ENCODE data around the gene DNAH2.
"Not testable (repeated sequence)": the region's sequence is repeated elsewhere in the genome, so short reads cannot be mapped to it uniquely, and the experiment has no call there.

The DNAH2 gene

GRCh38 chr17:7862692-7863437, 145.3 kb downstream of the DNAH2 start:
- Histone ChIP-seq H4K20me1 (ENCODE audit: low read depth, low read length) (no peaks in the 10 kb centered on the region), H3F3A (ENCODE audit: insufficient read depth) (peaks cover 2% of the 10 kb centered on the region; the same call in 1 of the 2 replicates), H3K36me3 (ENCODE audit: low read length) (no peaks in the 10 kb centered on the region), H3K4me3 (ENCODE audit: insufficient read depth, low read length, poor library complexity, severe bottlenecking) (no peak overlapping the region), H3K9ac (ENCODE audit: low read length) (no peak overlapping the region), H3K9me3 (ENCODE audit: insufficient read depth, low read length) (no peaks in the 10 kb centered on the region), H3K4me2 (ENCODE audit: low read depth, low read length, poor library complexity, severe bottlenecking) (no peak overlapping the region), H3K9me2 (replicated peaks; ENCODE audit: insufficient read depth, low read length) (no peaks in the 10 kb centered on the region), H3K27me3 (ENCODE audit: low read length) (no peaks in the 10 kb centered on the region), H2AFZ (ENCODE audit: low read depth, low read length, severe bottlenecking) (no peak overlapping the region), H3K27ac (ENCODE audit: low read depth, low read length) (no peak overlapping the region), H3K79me2 (ENCODE audit: insufficient read depth, low read length) (0 out of 2 replicates have a peak, but pooled peaks cover 19% of the 10 kb centered on the region)
- TF ChIP-seq EZH2phosphoT487 (conservative IDR thresholded peaks at IDR 0.05; ENCODE audit: low read length) (no peak), CTCF (IDR thresholded peaks at IDR 0.05; ENCODE audit: insufficient read depth, low read length, poor library complexity, severe bottlenecking) (peak; percentile 57)

GRCh38 chr17:7864384-7864783, 146.8 kb downstream of the DNAH2 start:
- not testable (repeated sequence) for H3K27me3 ChIP-seq (ENCODE audit: low read length); H3K9me3 ChIP-seq (ENCODE audit: insufficient read depth, low read length); H3K9me2 ChIP-seq (replicated peaks; ENCODE audit: insufficient read depth, low read length); H4K20me1 ChIP-seq (ENCODE audit: low read depth, low read length); H3K4me3 ChIP-seq (ENCODE audit: insufficient read depth, low read length, poor library complexity, severe bottlenecking); H3K36me3 ChIP-seq (ENCODE audit: low read length); H3F3A ChIP-seq (ENCODE audit: insufficient read depth); H3K4me2 ChIP-seq (ENCODE audit: low read depth, low read length, poor library complexity, severe bottlenecking); H3K9ac ChIP-seq (ENCODE audit: low read length); H2AFZ ChIP-seq (ENCODE audit: low read depth, low read length, severe bottlenecking); H3K27ac ChIP-seq (ENCODE audit: low read depth, low read length)
- 0 out of 2 replicates have a peak, but pooled peaks cover 10% of the 10 kb centered on the region for H3K79me2 ChIP-seq (ENCODE audit: insufficient read depth, low read length)

GRCh38 chr17:7864995-7865650, 147.6 kb downstream of the DNAH2 start:
- Histone ChIP-seq H3K4me3 (ENCODE audit: insufficient read depth, low read length, poor library complexity, severe bottlenecking) (no peak overlapping the region), H3F3A (ENCODE audit: insufficient read depth) (peaks cover 2% of the 10 kb centered on the region; the same call in 1 of the 2 replicates), H3K79me2 (ENCODE audit: insufficient read depth, low read length) (0 out of 2 replicates have a peak, but pooled peaks cover 8% of the 10 kb centered on the region), H3K27me3 (ENCODE audit: low read length) (no peaks in the 10 kb centered on the region), H2AFZ (ENCODE audit: low read depth, low read length, severe bottlenecking) (no peak overlapping the region), H3K9me3 (ENCODE audit: insufficient read depth, low read length) (no peaks in the 10 kb centered on the region), H3K4me2 (ENCODE audit: low read depth, low read length, poor library complexity, severe bottlenecking) (no peak overlapping the region), H3K27ac (ENCODE audit: low read depth, low read length) (no peak overlapping the region), H3K9me2 (replicated peaks; ENCODE audit: insufficient read depth, low read length) (no peaks in the 10 kb centered on the region), H3K9ac (ENCODE audit: low read length) (no peak overlapping the region), H4K20me1 (ENCODE audit: low read depth, low read length) (no peaks in the 10 kb centered on the region), H3K36me3 (ENCODE audit: low read length) (no peaks in the 10 kb centered on the region)
- TF ChIP-seq CTCF (IDR thresholded peaks at IDR 0.05; ENCODE audit: insufficient read depth, low read length, poor library complexity, severe bottlenecking) (no peak), EZH2phosphoT487 (conservative IDR thresholded peaks at IDR 0.05; ENCODE audit: low read length) (no peak)

GRCh38 chr17:7867881-7868329, 150.4 kb downstream of the DNAH2 start:
- no peak overlapping the region for H3K9ac ChIP-seq (ENCODE audit: low read length)
- H2AFZ ChIP-seq (ENCODE audit: low read depth, low read length, severe bottlenecking) = no peak overlapping the region
- no peaks in the 10 kb centered on the region for H3K27me3 ChIP-seq (ENCODE audit: low read length)
- no peaks in the 10 kb centered on the region for H4K20me1 ChIP-seq (ENCODE audit: low read depth, low read length)
- H3K9me2 ChIP-seq (replicated peaks; ENCODE audit: insufficient read depth, low read length) = no peaks in the 10 kb centered on the region
- TF ChIP-seq EZH2phosphoT487 (conservative IDR thresholded peaks at IDR 0.05; ENCODE audit: low read length) = no peak
- no peak for TF ChIP-seq CTCF (IDR thresholded peaks at IDR 0.05; ENCODE audit: insufficient read depth, low read length, poor library complexity, severe bottlenecking)
- H3K9me3 ChIP-seq (ENCODE audit: insufficient read depth, low read length) = no peaks in the 10 kb centered on the region
- H3K4me2 ChIP-seq (ENCODE audit: low read depth, low read length, poor library complexity, severe bottlenecking) = no peak overlapping the region
- peaks cover 6% of the 10 kb centered on the region; the same call in 1 of the 2 replicates for H3F3A ChIP-seq (ENCODE audit: insufficient read depth)
- H3K27ac ChIP-seq (ENCODE audit: low read depth, low read length) = no peak overlapping the region
- H3K36me3 ChIP-seq (ENCODE audit: low read length) = no peaks in the 10 kb centered on the region; the same call in 1 of the 2 replicates
- H3K4me3 ChIP-seq (ENCODE audit: insufficient read depth, low read length, poor library complexity, severe bottlenecking) = no peak overlapping the region
- H3K79me2 ChIP-seq (ENCODE audit: insufficient read depth, low read length) = 0 out of 2 replicates have a peak, but pooled peaks cover 8% of the 10 kb centered on the region

Data from SU-DHL-6 (cell line).